Activated CD8-positive, alpha-beta memory T cell treated with anti-CD3 and anti-CD28 coated beads for 4 hours (primary cell): ENCODE measurements around the gene TMCC1.

Source experiments
- DNase-seq, 2 donors: peaks; one replicate each; pipeline ENCODE4 v3.0.0-alpha.2; 2020; ENCODE audit warnings: low read depth in 2 of 2

Gene TMCC1

GRCh38 chr3:129624347-129625071 is 269.0 kb downstream of the TMCC1 start:
- DNase-seq, result no peak

GRCh38 chr3:129623447-129624118 is 269.9 kb downstream of the TMCC1 start:
- DNase-seq, result no peak

DNA sequence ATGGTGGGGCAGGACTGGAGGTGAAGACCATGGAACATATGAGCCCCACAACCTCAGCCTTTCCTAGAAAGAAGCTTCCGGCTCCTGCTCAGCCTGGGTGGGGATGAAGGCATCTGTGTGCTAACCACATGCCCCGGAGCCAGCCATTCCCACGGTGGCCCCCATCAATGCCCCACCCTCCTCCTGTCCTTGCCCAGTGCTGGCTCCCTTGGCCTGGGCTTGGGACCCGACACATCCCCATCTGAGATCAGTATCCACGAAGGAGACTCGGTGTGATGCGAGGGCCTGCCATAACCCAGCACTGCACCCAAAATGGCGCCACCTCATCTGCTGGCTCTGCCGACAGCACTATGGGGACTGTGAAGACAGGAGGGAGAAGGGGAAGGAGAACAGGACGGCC is 270.6 kb downstream of the TMCC1 start:
- DNase-seq, result no peak

DNA sequence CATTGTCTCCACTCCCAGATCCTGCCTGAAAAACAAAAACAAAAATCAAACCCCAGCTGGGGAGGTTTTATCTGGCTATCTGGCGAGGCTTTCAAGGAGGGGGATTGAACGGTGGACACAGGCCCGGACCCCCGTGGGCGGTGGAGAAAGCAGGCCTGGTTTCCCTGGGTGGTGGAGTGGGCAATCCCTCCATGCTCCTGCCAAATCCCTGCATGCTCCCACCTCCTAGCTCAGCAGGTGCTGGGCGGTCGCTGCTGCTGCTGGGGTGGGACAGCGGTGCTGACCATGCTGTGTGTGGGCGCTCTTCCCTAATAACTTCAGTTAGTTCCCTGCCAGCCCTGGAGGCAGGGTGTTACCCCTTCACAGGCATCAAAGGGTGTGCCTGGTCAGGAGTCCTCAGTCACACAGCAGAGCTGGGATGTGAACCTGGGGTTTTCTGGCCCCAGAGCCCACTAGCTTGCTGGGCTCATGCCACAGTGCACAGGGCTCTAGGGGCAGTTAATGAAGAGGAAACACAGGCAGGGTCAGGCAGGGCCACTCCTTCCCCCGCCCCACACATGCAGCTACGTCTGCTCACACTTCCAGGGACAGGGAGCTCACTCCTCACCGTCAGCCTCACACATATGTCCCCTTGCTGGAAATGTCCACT is 271.2 kb downstream of the TMCC1 start:
- DNase-seq, result no peak

DNA sequence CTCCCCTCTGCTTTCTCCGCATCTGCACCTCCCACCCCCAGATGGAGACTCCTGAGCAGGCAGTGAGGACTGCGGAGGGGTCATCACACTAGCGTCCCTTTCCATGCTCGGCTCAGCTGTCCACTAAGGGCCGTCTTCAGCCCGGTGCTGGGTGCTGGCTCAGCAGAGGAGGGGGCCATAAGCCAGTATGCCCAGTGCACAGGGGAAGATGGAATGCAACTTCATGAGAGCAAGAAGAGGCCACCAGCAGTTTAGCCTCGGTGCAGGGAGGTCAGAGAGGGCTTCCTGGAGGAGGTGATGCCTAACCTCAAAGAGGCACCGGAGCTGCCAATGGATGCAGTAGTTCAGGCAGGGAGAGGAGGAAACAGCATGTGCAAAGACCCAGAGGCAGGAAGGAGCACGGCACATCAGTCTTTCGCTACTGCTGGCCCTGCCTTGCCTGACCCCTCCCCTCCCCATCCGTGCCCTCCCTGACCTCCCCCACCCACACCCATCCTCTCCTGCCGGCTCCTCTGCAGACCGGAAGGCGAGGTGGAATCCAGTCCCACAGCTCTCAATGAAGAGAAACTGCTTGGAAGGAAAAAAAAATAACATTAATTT is 271.8 kb downstream of the TMCC1 start:
- no peak for DNase-seq

- no peak for DNase-seq
Observed at GRCh38 chr3:129620828-129621559, 272.5 kb downstream of the TMCC1 start.

DNA sequence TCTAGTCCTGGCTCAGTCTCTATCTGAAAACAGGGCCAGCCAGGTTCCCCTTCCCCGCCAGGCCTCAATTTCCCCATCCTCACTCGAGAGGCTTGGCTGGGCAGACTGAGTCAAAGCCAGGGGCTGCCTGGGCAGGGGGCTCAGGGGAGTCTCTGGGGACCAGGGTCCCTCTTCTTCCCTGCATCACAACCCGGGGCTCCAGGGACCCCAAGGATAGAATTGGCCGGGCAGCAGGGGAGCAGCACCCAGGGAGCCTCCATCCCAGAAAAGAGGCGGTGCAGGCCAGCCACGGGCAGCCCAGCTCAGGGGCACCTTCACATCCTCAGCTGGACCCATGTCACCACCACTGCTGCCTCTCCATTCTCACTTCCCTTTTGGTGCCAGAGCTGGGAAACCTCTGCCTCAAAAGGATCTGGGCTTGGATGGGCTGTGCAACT is 273.8 kb downstream of the TMCC1 start:
- no peak for DNase-seq

DNA sequence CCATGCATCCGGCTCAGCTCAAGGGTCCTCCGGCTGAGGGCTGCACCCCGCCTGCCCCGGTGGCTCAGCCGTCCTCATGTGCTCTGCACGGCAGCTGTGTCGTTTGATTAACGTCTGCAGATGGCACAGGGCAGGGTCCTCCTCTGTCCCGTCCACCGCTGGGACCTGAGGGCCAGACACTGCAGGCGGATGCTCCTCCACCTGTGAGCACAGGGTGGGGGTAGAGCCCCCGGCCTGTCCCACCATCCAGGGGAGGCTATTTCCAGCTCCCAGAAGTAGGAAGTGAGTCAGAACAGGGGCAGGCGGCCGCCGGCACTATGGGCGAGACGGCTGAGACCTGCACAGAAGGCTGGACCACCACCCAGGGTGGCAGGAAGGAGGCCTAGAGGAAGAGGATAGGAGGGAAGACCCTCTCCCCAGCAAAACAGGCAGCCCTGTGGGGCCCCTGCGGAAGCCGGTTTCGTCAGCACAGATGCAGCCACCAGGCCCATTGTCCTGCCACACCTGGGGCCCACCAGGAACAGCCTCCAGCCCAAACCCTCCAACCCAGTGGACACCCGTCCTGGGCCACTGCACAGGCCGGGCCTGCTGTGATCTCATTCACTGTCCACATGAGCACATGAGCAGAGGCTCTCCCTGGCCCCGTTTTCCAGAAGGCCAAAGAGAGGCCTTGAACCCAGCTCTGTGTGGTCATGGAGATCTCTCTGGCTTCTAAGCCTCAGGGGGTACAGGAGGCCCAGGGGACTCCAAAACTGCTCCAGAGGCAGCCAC is 274.4 kb downstream of the TMCC1 start:
- no peak for DNase-seq

DNA sequence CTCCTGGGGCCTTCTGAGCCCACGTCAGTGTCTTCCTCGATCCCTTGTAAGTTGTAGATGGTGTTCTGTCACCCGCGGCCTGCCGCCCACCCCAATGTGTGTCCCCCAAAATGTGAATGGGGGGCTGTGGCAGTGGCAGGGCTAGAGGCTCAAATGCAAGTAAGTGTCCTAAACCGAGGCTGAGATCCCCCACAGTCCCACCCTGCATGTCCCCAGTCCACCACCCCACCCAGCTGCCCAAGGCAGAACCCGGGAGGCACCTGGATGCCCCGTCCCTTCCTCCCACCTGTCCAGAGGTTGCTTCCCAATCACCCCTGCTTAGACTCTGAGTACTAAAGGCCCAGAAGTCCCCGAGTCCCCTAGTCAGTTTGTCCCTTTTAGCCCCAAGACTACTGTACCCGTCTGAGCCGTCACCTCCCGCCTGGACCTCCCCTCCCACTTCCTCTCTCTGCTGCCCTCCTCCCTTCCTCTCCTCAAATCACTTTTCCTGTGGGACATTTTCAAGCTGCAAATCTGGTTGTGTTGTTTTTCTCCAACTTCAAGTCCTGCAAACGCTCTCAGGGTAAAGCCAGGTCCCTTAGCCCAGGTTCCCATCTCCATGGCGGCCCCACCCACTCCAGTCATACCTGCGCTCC is 275.2 kb downstream of the TMCC1 start:
- no peak for DNase-seq

DNA sequence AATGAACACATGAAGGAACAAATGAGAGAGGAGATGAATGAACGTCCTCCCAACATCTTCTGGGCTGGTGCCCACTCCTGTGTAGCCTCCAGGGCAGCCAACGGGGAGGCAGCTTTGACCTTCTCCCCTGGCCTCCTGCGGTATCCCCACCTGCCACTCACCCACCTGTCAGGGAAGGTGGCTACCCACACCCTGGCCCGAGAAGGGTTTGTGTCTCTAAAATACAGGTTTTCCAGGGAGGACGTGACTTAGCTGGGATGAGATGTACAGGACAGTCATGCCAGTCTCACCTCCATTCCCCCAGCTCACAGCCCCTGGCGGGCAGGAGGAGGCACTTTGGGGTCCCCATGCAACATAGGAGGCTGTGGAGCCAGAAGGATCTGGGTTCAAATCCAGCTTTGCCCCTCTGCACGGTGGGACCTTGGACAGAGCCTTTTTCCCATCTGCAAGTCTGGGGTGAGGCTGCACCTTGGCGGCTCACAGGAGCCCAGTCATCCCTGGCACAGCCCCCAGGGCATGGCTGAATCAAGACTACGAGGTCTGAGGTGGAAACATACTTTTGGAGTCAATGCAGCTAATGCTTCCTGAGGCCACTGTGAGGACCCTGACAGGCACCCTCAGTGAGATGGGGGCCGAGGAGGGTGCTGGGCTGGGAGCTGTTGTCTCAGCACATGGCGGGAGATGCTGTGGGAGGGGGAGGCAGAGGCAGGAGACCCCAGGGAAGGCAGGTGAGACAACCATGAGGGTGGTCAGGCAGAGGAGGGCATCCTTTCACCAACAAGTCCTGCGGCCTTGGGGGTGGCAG is 275.9 kb downstream of the TMCC1 start:
- DNase-seq, result no peak

GRCh38 chr3:129616713-129617112 is 276.8 kb downstream of the TMCC1 start:
- no peak for DNase-seq

DNA sequence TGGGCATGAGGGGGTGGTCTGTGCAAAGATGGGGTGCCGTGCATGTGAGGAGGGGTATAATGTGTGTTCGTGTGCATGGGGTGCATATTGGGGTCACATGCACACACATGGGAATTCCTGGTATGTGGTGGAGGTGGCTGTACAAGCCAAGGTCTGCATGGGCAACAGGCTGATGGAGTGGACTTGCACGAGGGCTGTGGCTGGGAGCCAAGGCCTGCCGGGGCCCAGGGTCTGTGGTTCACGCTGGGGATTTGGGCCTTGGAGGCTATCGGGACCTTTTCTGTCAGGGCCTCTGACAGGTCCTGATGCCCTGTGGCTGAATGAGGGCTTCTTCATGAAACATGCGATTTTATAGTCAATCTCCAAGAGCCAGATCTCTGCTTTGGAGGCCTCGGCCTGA is 277.2 kb downstream of the TMCC1 start:
- DNase-seq, result no peak

GRCh38 chr3:129615751-129616281 is 277.7 kb downstream of the TMCC1 start:
- no peak for DNase-seq

GRCh38 chr3:129614927-129615363 is 278.6 kb downstream of the TMCC1 start:
- no peak for DNase-seq

- DNase-seq, result no peak
Observed at GRCh38 chr3:129614435-129614834, 279.1 kb downstream of the TMCC1 start.

DNA sequence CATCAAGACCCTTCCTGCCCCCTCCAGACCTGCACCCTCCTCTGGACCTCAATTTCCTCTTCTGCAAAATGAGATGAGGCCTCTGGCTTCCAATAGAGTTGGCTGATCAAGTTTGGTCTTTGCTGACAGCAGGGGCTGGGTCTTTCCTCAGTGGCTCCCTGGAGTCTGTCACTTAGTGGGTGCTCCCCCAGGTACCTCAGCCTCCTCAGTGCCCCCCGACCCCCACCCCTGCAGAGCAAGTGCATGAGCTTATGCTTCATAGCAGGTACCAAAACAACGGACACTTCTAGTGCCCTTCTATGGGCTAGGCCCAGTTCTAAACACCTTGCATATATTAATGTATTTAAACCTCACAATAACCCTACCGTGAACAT is 280.2 kb downstream of the TMCC1 start:
- no peak for DNase-seq

GRCh38 chr3:129612534-129613366 is 280.8 kb downstream of the TMCC1 start:
- DNase-seq, result no peak

DNA sequence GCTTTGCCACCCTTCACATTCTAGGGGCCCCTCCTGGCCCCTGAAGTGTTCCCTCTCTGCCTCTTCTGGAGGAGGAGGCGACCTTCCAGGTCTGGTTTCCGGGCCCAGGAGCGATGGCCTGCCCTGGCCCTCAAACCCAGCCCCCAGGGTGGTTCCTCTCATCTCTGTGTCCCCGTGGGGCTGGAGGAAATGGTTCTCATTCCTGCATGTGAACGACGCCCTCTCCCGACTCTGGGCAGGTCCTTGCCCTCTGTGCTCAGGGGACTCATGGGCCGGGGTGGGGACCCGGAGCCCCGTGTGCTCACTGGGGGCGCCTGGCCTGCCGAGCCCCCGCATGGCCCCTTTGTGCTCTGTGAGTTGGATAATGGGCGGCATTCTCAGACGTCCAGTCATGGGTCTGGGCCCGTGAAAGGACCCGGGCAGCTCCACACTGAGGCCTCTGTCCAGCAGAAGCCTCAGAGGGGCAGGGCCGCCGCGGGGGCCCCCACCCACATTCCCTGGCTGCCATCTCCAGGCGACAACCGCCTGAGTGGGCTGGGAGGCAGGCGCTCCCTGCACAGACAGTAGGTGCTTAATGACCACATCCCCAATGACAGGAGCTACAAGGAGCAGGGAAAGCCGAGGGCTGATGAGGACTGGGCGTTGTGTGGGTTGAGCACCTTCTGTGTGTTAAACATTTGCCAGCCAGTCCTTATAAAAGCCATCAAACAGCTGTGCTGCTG is 281.5 kb downstream of the TMCC1 start:
- DNase-seq, result no peak
